NCI-H2196 (cell line): ENCODE measurements around the gene C1QTNF12.

Source experiments
- DNase-seq: peaks from one replicate; lab custom pipeline; 2025; ENCODE audit not compliant: unreplicated experiment; lab: John Stamatoyannopoulos, UW

Gene C1QTNF12

GRCh38 chr1:1215080-1215676 is 31.3 kb downstream of the C1QTNF12 start:
- DNase-seq: no peak

- DNase-seq: no peak
Measured at GRCh38 chr1:1213345-1214265, 32.9 kb downstream of the C1QTNF12 start, which contains the start of gene TNFRSF4. TSS of gene TNFRSF4 (minus strand) at chr1:1214153. CDS start at chr1:1214127, 26 bp downstream.

- DNase-seq: no peak
Measured at GRCh38 chr1:1212780-1213344, 33.7 kb downstream of the C1QTNF12 start.

- no peak for DNase-seq
Measured at GRCh38 chr1:1211541-1212441, 34.7 kb downstream of the C1QTNF12 start.

DNA sequence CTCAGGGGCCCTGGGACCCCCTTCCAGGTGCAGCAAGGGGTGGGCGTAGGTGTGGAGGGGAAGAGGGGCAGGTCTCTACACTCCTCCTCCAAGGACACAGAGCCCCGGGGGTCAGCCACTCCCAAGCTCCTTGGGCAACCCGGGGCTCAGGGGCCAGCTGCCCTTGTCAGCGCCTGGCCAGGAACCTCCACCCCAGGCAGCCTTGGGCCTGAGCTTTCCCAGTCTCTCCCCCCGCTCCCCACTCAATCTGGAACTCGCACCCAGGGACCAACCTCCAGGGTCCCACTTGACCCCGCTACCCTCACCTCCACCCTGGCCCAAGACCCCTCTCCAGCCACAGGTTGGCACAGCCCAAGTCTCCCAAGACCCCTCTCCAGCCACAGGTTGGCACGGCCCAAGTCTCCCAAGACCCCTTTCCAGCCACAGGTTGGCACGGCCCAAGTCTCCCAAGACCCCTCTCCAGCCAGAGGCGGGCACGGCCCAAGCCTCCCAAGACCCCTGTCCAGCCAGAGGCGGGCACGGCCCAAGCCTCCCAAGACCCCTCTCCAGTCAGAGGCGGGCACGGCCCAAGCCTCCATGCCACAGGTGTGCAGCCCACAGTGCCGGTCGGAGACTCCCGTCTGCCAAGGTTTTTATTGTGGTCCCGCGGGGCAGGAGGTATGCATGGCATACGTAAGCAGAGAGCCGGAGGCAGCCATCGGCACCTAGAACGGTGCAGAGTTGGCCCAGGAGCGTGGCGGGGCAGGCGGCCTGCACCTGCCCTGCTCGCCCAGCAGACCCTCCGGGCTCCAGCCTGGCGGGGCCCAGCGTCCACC is 35.6 kb downstream of the C1QTNF12 start:
- no peak for DNase-seq

DNA sequence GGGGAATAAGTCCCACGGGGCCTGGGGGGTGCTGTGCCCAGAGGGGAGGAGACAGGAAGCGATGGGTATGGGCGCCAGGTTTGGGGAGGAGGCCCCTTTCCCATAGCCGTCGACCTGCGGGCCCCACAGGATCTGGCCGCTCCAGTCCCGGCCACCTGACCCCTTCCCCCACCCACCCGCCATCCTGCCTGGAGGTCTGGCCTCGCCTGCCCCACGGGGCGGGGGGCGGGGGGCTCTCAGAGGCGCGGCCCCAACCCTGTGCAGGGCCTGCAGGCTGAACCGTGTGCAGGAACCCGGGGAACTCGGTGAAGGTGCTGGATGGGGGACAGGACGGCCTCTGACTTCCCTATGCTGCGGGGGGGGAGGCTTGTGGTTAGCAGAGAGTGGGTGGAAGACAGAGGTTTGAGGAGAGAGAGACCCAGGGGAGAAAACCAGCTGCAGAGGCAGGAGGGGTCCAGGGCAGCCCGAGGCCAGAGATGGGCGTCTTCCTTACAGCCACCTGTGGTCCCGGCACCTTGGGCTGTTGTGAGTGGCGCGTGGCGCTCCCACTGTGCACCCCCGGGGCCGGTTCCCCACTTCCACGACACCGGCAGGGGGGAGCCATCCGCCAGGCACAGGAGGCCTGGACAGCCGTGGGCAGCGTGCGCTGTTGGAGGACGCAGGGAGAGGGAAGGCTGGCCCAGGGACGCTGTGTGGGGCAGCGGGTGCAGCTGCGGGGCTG is 37.6 kb downstream of the C1QTNF12 start:
- no peak for DNase-seq

DNA sequence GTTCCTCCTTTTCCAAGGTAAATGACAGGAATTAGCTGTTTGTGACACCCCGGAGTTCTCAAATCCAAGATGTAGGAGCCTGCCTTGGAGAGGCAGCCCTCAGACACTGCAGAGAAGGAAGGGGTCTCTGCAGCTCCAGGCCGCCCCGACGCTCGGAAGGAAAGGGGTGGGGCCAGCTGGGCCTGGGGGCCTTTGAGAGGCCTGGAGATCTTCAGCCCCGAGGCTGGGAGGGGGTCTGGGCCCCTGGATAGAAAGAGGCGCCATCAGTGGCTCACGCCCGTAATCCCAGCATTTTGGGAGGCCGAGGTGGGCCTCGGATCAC is 39.0 kb downstream of the C1QTNF12 start:
- no peak for DNase-seq

GRCh38 chr1:1206966-1207531 is 39.5 kb downstream of the C1QTNF12 start:
- DNase-seq: no peak

DNA sequence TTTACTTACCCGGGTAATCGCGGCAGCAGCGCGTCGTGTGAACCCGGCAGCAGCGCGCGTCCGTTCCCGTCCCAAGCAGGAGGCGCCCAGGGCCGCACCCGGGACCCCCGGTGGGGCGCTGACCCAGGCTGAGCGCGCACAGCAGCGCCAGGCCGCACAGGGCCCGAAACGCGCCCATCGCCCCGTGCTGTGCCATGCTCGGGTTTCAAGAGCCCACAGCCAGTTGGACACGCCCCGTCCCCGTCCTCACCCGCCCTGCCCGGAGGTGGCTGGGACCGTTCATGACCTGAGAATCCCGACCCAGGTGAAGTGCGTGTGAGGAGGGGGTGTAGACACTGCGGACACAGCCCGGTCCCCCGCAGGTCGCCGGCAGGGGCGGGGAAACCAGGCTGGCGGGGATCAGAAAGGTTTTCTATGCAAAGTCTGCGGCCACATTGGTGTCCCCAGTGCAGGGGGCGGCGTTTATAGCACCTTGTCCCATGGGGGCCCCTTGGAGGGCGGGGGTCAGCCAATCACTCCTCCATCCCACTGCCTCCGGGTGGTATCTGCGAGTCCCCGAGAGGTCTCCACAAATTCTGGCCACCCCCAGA is 40.1 kb downstream of the C1QTNF12 start, which contains the start of gene TNFRSF18:
TNFRSF18 (minus strand) TSS at position 217 of the 590 bp plus-strand sequence; CDS start at position 196, 21 bp downstream.
- no peak for DNase-seq

- no peak for DNase-seq
Measured at GRCh38 chr1:1205769-1206375, 40.6 kb downstream of the C1QTNF12 start.

GRCh38 chr1:1204998-1205768 is 41.3 kb downstream of the C1QTNF12 start:
- no peak for DNase-seq

DNA sequence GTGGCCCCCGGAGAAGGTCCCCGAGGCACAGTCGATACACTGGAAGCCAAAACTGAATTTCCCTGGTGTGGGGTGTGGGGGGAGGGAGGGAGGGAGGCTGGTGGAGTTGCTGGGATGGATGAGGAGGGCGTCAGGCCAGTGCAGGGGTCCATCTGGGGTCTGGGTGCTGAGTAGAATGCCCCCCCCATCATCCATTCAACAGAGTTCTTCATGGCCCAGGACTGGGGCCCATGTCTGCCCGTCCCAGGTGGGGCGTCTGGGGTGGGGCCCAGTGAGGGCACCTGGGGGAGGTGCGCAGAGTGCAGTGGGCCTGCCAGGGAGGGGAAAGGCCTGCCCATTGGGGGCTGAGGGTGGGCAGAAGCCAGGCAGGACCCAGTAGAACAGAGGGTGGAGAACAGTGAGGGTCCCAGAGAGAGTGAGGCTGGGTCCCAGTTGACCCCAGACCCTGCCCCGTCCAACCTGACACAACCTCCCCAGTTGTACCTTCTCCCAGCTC is 42.0 kb downstream of the C1QTNF12 start:
- DNase-seq: no peak

GRCh38 chr1:1203561-1204424 is 42.7 kb downstream of the C1QTNF12 start:
- DNase-seq: no peak

- DNase-seq: no peak
Measured at GRCh38 chr1:1202831-1203560, 43.5 kb downstream of the C1QTNF12 start.

GRCh38 chr1:1200876-1201810 is 45.4 kb downstream of the C1QTNF12 start:
- DNase-seq: no peak
